SW480 (cell line): ENCODE data around the gene KDM5A.
A peak's percentile ranks its signal among the peaks of the same experiment; 100 is the strongest.
"Not testable (repeated sequence)": the region's sequence is repeated elsewhere in the genome, so short reads cannot be mapped to it uniquely, and the experiment has no call there.

Experiments
- DNase-seq: peaks from one replicate; pipeline ENCODE4 v3.0.0-alpha.2; 2016; ENCODE audit warnings: low spot score

KDM5A gene

DNA sequence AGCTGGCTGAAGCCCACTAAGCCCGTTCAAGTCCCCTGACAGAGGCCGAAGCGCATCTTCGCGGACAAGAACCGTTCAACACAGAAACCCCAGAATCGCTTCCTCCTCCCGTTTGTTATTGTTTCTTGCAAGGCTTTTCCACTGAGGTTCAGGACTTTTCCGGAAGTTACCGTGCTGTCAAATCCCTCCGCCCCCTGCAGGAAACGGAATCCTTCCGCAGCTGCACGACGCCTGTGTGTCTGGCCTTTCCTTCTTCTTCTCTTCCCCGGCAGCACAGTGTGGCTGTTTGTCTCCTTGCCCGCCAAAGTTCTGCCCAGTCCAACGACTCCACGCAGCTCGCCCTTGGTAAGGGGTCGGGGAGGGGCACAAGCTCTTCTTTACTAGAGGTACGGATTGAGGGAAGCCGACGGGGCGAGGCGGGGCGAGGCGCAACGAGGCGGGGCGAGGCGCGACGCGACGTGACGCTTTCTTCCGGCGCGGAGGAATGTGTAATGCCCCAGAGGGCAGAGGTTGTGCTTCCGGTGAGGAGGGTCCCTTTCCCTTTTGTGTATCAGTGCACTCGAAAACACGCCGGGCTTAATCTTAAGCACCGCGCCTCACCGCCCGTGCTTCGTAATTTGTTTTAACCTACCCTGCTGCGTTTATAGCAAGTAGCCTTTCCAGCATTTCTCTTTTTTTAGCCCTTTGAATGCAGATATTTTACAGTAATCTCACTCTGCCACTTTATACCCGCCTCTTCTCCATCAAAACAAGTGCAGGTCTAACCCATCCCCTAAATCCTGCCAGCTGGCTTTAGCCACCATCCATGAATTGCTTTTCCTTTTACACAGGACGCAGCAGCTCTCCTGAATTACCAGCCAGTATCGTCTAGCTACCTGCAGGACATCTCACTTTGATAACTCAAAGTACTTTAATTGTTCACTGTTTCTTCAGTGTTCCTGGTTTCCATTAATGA lies at the start of gene KDM5A:
Gene KDM5A, minus strand, starts transcription at position 179 of the 955 bp plus-strand sequence. CDS start 229 bp downstream, outside the sequence.
- DNase-seq = peak; percentile 97

DNA sequence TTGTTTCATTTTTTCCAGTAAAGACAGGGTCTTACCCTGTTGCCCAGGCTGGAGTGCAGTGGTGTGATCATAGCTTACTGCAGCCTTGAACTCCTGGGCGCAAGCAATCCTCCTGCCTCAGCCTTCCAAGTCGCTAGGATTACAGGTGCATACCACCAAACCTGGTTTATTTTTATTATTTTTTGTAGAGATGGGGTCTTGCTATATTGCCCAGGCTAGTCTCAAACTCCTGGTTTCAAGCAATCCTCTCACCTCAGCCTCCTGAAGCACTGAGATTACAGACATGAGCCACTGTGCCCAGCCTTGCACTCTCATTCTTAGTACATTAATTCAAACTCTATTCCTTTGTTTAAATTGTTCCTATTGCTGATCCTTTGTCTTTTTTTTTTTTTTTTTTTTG lies 46.6 kb upstream of the KDM5A start:
- DNase-seq = not testable (repeated sequence)

GRCh38 chr12:422526-422925 lies 33.4 kb upstream of the KDM5A start:
- DNase-seq = no peak

DNA sequence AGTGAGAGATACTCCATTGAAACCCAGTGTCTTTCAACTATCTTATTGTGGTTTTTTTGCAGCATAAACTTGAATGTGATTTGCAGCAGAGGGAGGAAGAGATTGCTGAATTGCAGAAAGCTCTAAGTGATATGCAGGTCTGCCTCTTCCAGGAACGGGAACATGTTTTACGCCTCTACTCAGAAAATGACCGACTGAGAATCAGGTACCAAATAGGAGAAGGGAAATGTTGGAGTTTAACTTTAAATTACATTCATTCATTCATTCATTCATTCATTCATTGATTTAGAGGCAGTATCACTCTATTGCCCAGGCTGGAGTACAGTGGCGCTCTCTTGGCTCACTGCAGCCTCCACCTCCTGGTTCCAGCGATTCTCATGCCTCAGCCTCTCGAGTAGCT lies 29.3 kb upstream of the KDM5A start:
- DNase-seq = no peak

GRCh38 chr12:414859-415258 lies 25.7 kb upstream of the KDM5A start:
- DNase-seq = no peak

GRCh38 chr12:402029-402389 lies 12.9 kb upstream of the KDM5A start:
- DNase-seq = peak; percentile 70

DNA sequence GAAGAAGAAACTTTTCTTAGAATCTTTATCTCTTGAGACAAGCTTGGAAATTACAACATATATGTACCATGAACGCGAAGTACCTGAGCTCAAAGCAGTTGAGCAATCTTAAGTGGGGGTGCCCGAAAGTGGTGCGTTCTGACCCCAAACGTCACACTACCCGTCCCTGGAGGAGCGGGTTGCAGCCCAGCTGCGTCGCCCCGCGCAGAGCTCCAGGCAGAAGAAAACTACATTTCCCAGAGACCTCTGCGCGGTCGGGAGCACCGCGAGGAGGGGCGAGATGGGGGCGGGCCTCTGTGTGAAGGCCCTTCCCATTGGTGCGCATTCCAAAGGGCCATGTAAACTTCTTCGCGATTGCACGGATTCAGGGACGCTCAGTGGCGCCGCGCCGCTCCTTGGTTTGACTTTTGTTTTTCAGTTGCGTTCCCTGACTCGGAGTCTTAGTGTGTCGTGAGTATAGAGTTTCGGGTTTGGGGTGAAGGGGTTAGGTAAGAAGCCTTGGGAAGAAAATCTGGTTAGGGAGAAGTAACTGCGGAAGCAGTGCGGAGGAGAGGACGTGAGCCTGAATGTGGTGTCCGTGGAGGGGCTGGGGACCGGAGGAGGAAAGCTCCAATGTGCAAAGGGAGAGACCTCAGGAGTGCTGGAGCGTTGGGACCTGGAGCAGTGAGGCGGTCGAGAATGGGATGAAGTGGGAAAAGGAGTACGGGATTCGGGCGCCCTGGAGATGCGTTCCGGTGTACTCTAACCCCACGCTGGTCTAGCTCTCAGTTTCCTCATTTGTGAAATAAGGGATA lies 12.3 kb upstream of the KDM5A start, which contains the start of gene CCDC77:
Gene CCDC77, plus strand, starts transcription at position 410 of the 794 bp plus-strand sequence. CDS start 7,740 bp downstream, outside the sequence.
- DNase-seq = peak; percentile 95

GRCh38 chr12:400828-401227 lies 11.7 kb upstream of the KDM5A start:
- no peak for DNase-seq

GRCh38 chr12:388541-389141 lies 479 bp downstream of the KDM5A start:
- DNase-seq = peak; percentile 35

DNA sequence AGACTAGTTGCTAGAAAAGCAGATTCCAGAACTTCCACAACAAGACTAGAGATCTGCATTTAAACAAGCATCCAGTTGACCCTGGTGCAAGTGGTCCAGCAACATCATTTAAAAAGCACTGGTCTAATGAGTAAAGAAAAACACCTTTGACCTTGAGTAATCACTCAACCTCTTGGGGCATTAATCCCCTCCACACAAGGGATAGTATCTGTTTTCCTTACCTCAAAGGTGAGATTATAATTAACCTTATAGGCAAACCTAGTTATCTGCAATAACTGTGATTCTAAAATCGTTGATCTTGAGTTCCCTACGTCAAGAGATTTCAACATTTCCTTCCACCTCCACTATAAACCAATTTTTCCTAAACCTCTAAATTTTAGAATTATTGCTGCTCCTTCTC lies 1.1 kb downstream of the KDM5A start:
- DNase-seq = no peak

DNA sequence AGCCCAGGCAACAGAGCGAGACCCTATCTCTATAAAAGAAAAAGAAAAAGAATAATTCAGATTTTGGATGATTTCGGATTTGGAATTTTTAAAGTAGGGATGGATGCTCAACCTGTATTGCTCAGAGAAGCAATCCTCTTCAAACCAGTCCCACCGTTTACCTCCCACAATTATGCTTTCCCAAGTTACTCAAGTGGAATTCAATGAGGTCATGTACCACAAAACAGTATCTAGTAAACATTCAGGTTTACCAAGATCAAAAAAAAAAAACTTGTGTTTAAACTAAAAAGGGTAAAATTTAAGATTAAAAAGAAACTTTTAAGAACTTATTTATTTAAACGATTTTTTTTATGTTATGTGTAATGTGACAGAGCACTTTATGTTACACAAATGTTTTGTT lies 2.5 kb downstream of the KDM5A start:
- no peak for DNase-seq

GRCh38 chr12:370739-371485 lies 18.2 kb downstream of the KDM5A start:
- DNase-seq = not testable (repeated sequence)

DNA sequence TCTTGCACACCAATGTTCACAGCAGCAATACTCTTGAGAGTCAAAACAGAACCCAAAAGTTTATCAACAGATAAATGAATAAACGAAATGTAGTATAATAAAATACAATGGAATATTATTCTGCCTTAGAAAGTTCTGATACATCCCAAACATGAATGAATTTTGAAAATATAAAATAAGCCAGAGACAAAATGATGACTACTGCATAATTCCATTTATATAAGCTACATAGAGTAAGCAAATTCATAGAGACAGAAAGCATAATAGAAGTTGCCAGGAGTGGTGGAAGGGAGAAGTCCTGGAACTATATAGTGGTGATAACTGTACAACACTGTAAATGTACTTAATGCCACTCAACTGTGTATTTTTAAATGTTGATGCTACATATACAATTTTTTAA lies 21.1 kb downstream of the KDM5A start:
- no peak for DNase-seq

GRCh38 chr12:366820-367219 lies 22.3 kb downstream of the KDM5A start:
- no peak for DNase-seq

GRCh38 chr12:359091-359490 lies 30.0 kb downstream of the KDM5A start:
- DNase-seq = no peak

GRCh38 chr12:356276-356988 lies 32.7 kb downstream of the KDM5A start:
- DNase-seq = no peak

DNA sequence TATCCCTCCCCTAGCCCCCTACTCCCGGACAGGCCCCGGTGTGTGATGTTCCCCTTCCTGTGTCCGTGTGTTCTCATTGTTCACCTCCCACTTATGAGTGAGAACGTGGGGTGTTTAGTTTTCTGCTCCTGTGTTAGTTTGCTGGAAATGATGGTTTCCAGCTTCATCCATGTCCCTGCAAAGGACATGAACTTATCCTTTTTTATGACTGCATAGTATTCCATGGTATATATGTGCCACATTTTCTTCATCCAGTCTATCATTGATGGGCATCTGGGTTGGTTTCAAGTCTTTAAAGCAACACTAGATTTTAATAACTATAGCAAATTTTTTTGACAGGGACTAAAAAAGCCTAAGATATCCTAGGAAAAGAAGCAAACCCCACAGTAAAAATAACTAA lies 37.9 kb downstream of the KDM5A start:
- not testable (repeated sequence) for DNase-seq

GRCh38 chr12:349625-350024 lies 39.5 kb downstream of the KDM5A start:
- DNase-seq = not testable (repeated sequence)

- DNase-seq = not testable (repeated sequence)
Measured at GRCh38 chr12:343036-343435, 46.1 kb downstream of the KDM5A start.

DNA sequence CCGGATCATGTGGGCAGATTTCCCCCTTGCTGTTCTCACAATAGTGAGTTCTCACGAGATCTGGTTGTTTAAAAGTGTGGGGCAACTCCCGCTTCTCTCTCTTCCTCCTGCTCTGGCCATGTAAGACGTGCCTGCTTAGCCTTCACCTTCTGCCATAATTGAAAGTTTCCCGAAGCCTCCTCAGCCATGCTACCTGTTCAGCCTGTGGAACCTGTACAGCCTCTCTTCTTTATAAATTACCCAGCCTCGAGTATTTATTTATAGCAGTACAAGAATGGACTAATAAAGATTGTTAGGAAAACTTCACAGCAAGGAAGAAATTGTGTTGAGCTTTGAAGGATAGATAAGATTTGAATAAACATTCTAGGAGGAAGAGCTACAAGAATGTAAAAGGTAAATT lies 52.1 kb downstream of the KDM5A start:
- DNase-seq = no peak

DNA sequence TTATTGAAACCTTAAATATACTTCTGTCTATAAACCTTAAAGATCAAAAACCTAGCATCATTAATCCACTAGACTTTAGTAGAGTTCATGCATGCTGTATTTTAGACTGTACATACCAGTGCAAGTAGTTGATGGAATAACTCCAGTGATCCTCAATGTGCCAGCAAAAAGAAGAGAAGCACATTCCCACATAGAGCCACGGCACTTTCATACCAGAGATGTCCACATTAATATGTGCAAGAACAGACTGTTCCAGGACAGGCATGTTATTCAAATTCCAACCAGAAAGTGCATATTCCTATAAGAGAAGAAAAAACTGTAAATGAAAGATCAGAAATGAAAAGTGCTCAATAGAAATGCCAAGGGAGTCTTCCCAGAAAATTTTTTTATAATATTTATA lies 55.0 kb downstream of the KDM5A start:
- no peak for DNase-seq
